GM12878 (cell line): Measurements from ENCODE around the gene PARS2. TPM values are rescaled to one million over a fixed set of nuclear protein-coding genes. Genes with fewer than 3 reads are reported as not detected.

Source experiments
- BACH1 ChIP-seq: fragments of 450-650 bp; IDR thresholded peaks from 2 replicates; pipeline ENCODE4 v1.6.1; 2017; ENCODE audit warnings: mild to moderate bottlenecking, borderline replicate concordance
- CHD4 ChIP-seq: fragments of 200-600 bp; sonication (generic); IDR thresholded peaks from 2 replicates; pipeline ENCODE4 v1.6.1; 2016; ENCODE audit warnings: mild to moderate bottlenecking
- GATAD2B ChIP-seq: fragments of 450-650 bp; conservative IDR thresholded peaks from 2 replicates; pipeline ENCODE4 v1.6.1; 2017; ENCODE audit warnings: low read depth, mild to moderate bottlenecking, moderate library complexity
- IRF4 ChIP-seq: IDR thresholded peaks from 2 replicates; pipeline ENCODE4 v1.6.1; 2011; ENCODE audit warnings: low read depth, low read length
- KAT2A ChIP-seq: conservative IDR thresholded peaks from 2 replicates; pipeline ENCODE4 v1.6.1; 2011; ENCODE audit warnings: low read depth, low read length; ENCODE audit not compliant: control insufficient read depth
- LARP7 ChIP-seq: fragments of 450-650 bp; IDR thresholded peaks from 2 replicates; pipeline ENCODE4 v1.6.1; 2017; ENCODE audit warnings: mild to moderate bottlenecking
- NRF1 ChIP-seq: conservative IDR thresholded peaks from 2 replicates; pipeline ENCODE4 v1.6.1; 2011; ENCODE audit warnings: mild to moderate bottlenecking, low read depth, low read length, improper control_type of control experiment
- RAD21 ChIP-seq: IDR thresholded peaks from 2 replicates; pipeline ENCODE4 v1.6.1; 2011; ENCODE audit warnings: mild to moderate bottlenecking, low read depth, low read length, moderate library complexity; ENCODE audit not compliant: insufficient read depth
- RAD51 ChIP-seq: fragments of 450-650 bp; IDR thresholded peaks from 2 replicates; pipeline ENCODE4 v1.6.1; 2016; ENCODE audit warnings: moderate library complexity, mild to moderate bottlenecking, inconsistent platforms
- SMAD5 ChIP-seq: IDR thresholded peaks from 2 replicates; pipeline ENCODE4 v1.6.1; 2016; ENCODE audit warnings: antibody characterized with exemption, low read depth
- SMARCA5 ChIP-seq: fragments of 450-650 bp; IDR thresholded peaks from 2 replicates; pipeline ENCODE4 v1.6.1; 2017; ENCODE audit warnings: mild to moderate bottlenecking
- SPI1 ChIP-seq: IDR thresholded peaks from 2 replicates; pipeline ENCODE4 v1.6.1; 2011; ENCODE audit warnings: low read depth, mild to moderate bottlenecking, low read length, moderate library complexity, borderline replicate concordance; ENCODE audit not compliant: insufficient read depth
- SRF ChIP-seq, 2 experiments: IDR thresholded peaks; 2 replicates each; pipeline ENCODE4 v1.6.1; 2011; ENCODE audit warnings: low read depth in 2 of 2, low read length in 2 of 2, mild to moderate bottlenecking in 1 of 2, moderate library complexity in 1 of 2
- polyA plus RNA-seq, 11 experiments: library from polyadenylated mRNA; depleted of rRNA in 4 of 11; unstranded in 6 of 11; stranded (reverse) in 5 of 11; fragments of >200 nt; fragmentation: Nextera tagmentation in 4 of 11; fragmentation: Illumina TruSeq in 1 of 11; extraction: Ambion mirVana in 4 of 11; extraction: Trizol in 1 of 11; gene quantifications; 1 replicate in 1 of 11; 2 replicates in 10 of 11; pipeline versions ENCODE4 v1.2.1 to v1.2.3, GENCODE V29; 2011 to 2016; ENCODE audit warnings: inconsistent platforms in 2 of 11, missing spikeins in 2 of 11, low read depth in 1 of 11
- total RNA-seq, 4 experiments: library from RNA; depleted of rRNA in 3 of 4; stranded (reverse); fragments of >200 nt in 3 of 4; fragmentation: Illumina TruSeq in 1 of 4; extraction: Trizol in 1 of 4; gene quantifications; 2 replicates each; pipeline versions ENCODE4 v1.2.1 to v1.2.3, GENCODE V29; 2013 to 2021
- TF ChIP-seq, protein P1 (sequence below): fragments of 450-650 bp; IDR thresholded peaks from 2 replicates; pipeline ENCODE4 v1.6.1; 2017; ENCODE audit warnings: borderline replicate concordance
- TF ChIP-seq, protein P2 (sequence below): fragments of 450-650 bp; conservative IDR thresholded peaks from 2 replicates; pipeline ENCODE4 v1.6.1; 2017; ENCODE audit warnings: mild to moderate bottlenecking, moderate library complexity
- TF ChIP-seq, protein P3 (sequence below): IDR thresholded peaks from 2 replicates; pipeline ENCODE4 v1.6.1; 2012; ENCODE audit warnings: low read depth, low read length, improper control_type of control experiment
- TF ChIP-seq, protein P4 (sequence below): fragments of 450-650 bp; formaldehyde crosslinking; IDR thresholded peaks from 2 replicates; pipeline ENCODE4 v1.5.0; 2022; ENCODE audit warnings: mild to moderate bottlenecking, missing genetic modification characterization

The PARS2 gene
- total and polyA plus RNA-seq, 10 of the 15 experiments (the other 5 are each of a cell fraction or from before 2014, with no cell fraction given) = 3.7 to 12.2 (median 5.9) TPM

DNA sequence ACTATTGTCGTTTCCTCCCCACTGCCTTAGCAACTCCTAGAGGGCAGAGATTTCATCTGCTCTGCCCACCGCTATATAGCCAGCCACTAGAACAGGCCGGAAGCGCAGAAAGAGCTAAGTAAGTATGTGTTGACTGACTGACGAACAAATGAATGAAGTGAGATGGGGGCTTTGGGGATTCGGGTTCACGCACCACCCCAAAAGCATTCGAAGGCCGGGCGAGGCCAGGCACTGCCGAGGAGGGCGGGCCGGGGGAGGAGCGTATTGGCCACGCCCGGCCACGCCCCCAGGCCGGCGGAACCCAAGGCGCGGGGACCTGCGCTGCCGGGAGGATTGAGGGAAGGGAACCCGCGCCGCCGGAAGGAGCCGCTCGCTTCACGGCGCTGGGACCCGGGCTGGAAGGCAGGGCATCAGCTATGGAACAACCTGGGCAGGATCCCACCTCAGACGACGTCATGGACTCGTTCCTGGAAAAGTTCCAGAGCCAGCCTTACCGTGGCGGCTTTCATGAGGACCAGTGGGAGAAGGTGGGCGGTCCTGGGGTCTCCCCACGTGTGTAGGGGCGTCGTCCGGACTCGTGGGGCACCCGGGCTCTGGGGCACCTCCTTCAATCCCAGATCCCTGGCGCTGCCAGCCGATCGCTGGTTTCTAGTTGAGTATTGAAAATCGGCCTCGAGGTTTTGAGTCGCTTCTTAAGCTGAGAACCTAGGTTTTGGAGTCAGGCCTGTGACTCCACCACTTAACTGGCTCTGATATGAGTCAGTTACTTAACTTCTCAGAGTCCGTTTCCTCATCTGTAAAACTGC is 48.6 kb downstream of the PARS2 start, which contains the start of gene TTC4 (continued):
- TF ChIP-seq, protein P1, sequence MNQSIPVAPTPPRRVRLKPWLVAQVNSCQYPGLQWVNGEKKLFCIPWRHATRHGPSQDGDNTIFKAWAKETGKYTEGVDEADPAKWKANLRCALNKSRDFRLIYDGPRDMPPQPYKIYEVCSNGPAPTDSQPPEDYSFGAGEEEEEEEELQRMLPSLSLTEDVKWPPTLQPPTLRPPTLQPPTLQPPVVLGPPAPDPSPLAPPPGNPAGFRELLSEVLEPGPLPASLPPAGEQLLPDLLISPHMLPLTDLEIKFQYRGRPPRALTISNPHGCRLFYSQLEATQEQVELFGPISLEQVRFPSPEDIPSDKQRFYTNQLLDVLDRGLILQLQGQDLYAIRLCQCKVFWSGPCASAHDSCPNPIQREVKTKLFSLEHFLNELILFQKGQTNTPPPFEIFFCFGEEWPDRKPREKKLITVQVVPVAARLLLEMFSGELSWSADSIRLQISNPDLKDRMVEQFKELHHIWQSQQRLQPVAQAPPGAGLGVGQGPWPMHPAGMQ = no peak
- TF ChIP-seq BACH1 (peak; percentile 53; the same call in 1 of the 2 replicates), GATAD2B (peak; percentile 76), CHD4 (no peak), KAT2A (no peak), SMAD5 (peak; percentile 89), SRF (IDR thresholded peaks at IDR 0.05; ENCODE audit: low read depth in 2 of 2, low read length in 2 of 2) (peak in 1 of 2 experiments; percentile 90; a peak in 2 of 4 replicates), RAD51 (peak; percentile 21; the same call in 1 of the 2 replicates), SPI1 (no peak), NRF1 (no peak), SMARCA5 (peak; percentile 89), LARP7 (peak; percentile 90), IRF4 (0 out of 2 replicates have a peak, but pooled peaks have one; percentile 67), RAD21 (no peak)
- TF ChIP-seq, protein P2, sequence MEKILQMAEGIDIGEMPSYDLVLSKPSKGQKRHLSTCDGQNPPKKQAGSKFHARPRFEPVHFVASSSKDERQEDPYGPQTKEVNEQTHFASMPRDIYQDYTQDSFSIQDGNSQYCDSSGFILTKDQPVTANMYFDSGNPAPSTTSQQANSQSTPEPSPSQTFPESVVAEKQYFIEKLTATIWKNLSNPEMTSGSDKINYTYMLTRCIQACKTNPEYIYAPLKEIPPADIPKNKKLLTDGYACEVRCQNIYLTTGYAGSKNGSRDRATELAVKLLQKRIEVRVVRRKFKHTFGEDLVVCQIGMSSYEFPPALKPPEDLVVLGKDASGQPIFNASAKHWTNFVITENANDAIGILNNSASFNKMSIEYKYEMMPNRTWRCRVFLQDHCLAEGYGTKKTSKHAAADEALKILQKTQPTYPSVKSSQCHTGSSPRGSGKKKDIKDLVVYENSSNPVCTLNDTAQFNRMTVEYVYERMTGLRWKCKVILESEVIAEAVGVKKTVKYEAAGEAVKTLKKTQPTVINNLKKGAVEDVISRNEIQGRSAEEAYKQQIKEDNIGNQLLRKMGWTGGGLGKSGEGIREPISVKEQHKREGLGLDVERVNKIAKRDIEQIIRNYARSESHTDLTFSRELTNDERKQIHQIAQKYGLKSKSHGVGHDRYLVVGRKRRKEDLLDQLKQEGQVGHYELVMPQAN = peak; percentile 94
- TF ChIP-seq, protein P3, sequence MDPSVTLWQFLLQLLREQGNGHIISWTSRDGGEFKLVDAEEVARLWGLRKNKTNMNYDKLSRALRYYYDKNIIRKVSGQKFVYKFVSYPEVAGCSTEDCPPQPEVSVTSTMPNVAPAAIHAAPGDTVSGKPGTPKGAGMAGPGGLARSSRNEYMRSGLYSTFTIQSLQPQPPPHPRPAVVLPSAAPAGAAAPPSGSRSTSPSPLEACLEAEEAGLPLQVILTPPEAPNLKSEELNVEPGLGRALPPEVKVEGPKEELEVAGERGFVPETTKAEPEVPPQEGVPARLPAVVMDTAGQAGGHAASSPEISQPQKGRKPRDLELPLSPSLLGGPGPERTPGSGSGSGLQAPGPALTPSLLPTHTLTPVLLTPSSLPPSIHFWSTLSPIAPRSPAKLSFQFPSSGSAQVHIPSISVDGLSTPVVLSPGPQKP = peak; percentile 81
- TF ChIP-seq, protein P4, sequence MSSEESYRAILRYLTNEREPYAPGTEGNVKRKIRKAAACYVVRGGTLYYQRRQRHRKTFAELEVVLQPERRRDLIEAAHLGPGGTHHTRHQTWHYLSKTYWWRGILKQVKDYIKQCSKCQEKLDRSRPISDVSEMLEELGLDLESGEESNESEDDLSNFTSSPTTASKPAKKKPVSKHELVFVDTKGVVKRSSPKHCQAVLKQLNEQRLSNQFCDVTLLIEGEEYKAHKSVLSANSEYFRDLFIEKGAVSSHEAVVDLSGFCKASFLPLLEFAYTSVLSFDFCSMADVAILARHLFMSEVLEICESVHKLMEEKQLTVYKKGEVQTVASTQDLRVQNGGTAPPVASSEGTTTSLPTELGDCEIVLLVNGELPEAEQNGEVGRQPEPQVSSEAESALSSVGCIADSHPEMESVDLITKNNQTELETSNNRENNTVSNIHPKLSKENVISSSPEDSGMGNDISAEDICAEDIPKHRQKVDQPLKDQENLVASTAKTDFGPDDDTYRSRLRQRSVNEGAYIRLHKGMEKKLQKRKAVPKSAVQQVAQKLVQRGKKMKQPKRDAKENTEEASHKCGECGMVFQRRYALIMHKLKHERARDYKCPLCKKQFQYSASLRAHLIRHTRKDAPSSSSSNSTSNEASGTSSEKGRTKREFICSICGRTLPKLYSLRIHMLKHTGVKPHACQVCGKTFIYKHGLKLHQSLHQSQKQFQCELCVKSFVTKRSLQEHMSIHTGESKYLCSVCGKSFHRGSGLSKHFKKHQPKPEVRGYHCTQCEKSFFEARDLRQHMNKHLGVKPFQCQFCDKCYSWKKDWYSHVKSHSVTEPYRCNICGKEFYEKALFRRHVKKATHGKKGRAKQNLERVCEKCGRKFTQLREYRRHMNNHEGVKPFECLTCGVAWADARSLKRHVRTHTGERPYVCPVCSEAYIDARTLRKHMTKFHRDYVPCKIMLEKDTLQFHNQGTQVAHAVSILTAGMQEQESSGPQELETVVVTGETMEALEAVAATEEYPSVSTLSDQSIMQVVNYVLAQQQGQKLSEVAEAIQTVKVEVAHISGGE (CRISPR knock-in tag) = peak; percentile 97
